ENCODE results near the gene EYA3. TPM values are rescaled to one million over a fixed set of nuclear protein-coding genes. Genes with fewer than 3 reads are reported as not detected.

EYA3 gene
- total and polyA plus RNA-seq, 2 donors (not counting 3 experiments of a cell fraction or from before 2014, with no cell fraction given): 12.7 to 33.0 TPM

DNA sequence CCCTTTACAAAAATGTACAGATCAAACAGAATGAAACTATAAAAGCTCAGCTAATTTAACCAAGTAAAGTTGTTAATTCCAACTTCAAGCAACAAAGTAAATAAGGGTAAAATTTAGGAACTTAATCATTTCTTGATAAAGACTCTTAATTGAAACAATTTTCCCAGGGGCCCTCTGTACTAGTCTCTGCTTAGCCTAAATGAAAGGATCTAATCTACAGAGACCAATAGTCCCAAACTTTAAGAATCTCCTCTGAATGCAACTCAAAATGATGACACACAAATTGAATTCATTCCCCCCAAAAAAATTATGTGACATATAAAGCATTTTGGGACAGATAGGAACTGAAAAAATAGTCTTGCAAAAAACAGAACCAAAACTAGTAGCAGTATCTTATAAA, 16.6 kb downstream of the EYA3 start:
- Histone ChIP-seq H3K9me3 (replicated peaks; ENCODE audit: control insufficient read depth, insufficient read depth, low read length) (no peaks in the 10 kb centered on the region), H3K36me3 (ENCODE audit: control insufficient read depth in 2 of 2, extremely low read depth in 1 of 2, insufficient read depth in 2 of 2, low read length in 2 of 2) (no peaks in the 10 kb centered on the region), H3K4me3 (replicated peaks in 1 of 3; ENCODE audit: insufficient read depth in 1 of 3, low read depth in 1 of 3, low read length in 3 of 3) (no peak overlapping the region), H4K20me1 (replicated peaks; ENCODE audit: control insufficient read depth, extremely low read depth, insufficient read depth, low read length) (no peaks in the 10 kb centered on the region), H3K79me2 (ENCODE audit: control insufficient read depth, insufficient read depth, low read length) (peaks cover 71% of the 10 kb centered on the region), H3K9ac (replicated peaks; ENCODE audit: extremely low read depth, insufficient read depth, low read length) (no peak overlapping the region), H3K27me3 (ENCODE audit: control insufficient read depth in 2 of 2, insufficient read depth in 2 of 2, low read length in 2 of 2) (no peaks in the 10 kb centered on the region), H3K9me1 (replicated peaks; ENCODE audit: control insufficient read depth, extremely low read depth, insufficient read depth, low read length) (no peaks in the 10 kb centered on the region), H3K4me1 (ENCODE audit: control insufficient read depth, extremely low read depth, insufficient read depth, low read length) (peaks cover 13% of the 10 kb centered on the region), H2AFZ (ENCODE audit: low read depth, low read length) (no peak overlapping the region), H3K4me2 (ENCODE audit: insufficient read depth, low read length) (no peak overlapping the region), H3K27ac (ENCODE audit: insufficient read depth, low read depth, low read length) (no peak overlapping the region)
- ChIA-PET POLR2A (no interaction called here), CTCF (interaction anchor here (1.7 kb wide), 1 partner anchor 137 kb away, joined by 7 read pairs; no protein-coding TSS in a partner anchor)
- no TSS peak for BruUV-seq (replicated peaks)
- FAIRE-seq (no peak), DNase-seq (ENCODE audit: low read depth, low spot score) (no peak)
- TF ChIP-seq EZH2 (IDR thresholded peaks at IDR 0.05; ENCODE audit: borderline replicate concordance, low read depth, low read length, severe bottlenecking): no peak
- no peak for TF ChIP-seq MAX (IDR thresholded peaks at IDR 0.05; ENCODE audit: insufficient read depth, insufficient read length)
- TF ChIP-seq POLR2A (IDR thresholded peaks at IDR 0.05; ENCODE audit: low read depth, low read length): no peak
- no peak for TF ChIP-seq GATA2 (IDR thresholded peaks at IDR 0.05; ENCODE audit: insufficient read depth, insufficient read length, low read depth, low read length)
- TF ChIP-seq POLR2AphosphoS5 (IDR thresholded peaks at IDR 0.05; ENCODE audit: insufficient read depth, low read depth, low read length): no peak
- TF ChIP-seq FOS (IDR thresholded peaks at IDR 0.05; ENCODE audit: borderline replicate concordance, insufficient read depth, low read length): no peak
- no peak for TF ChIP-seq JUN (IDR thresholded peaks at IDR 0.05; ENCODE audit: borderline replicate concordance, insufficient read depth, insufficient read length, low read depth)
- no peak for TF ChIP-seq MYC (IDR thresholded peaks at IDR 0.05; ENCODE audit: low read depth, low read length)
- TF ChIP-seq CTCF (IDR thresholded peaks at IDR 0.05; ENCODE audit: extremely low read depth in 1 of 2, insufficient read depth in 1 of 2, low read depth in 1 of 2, low read length in 2 of 2): no peak
- dilution Hi-C loops (cut with MboI; ENCODE audit: extremely low pct_ligation_motif_present, low sequenced_read_pairs) (no loop called here), intact Hi-C loops (cut with micrococcal nuclease) (no loop called here)

Measured in endothelial cell of umbilical vein (primary cell).